Gastrocnemius medialis (tissue), 4 donors: ENCODE measurements around the gene DNAJB13. TPM values are rescaled to one million over a fixed set of nuclear protein-coding genes. Genes with fewer than 3 reads are reported as not detected.
A peak's percentile ranks its signal among the peaks of the same experiment; 100 is the strongest.

ENCODE experiments used
- ATAC-seq, 2 donors: fragments of 150-250 bp; one replicate each; pipeline ENCODE4 v1.9.1; 2016
- DNase-seq, 2 donors: peaks; one replicate each; pipeline ENCODE4 v3.0.0-alpha.2; 2019
- H3K27ac ChIP-seq, 4 donors: fragments of 200-600 bp; sonication (generic); 1 replicate in 1 of 4; 2 replicates in 3 of 4; pipeline ENCODE4 v1.5.1; 2016 to 2018; ENCODE audit warnings: mild to moderate bottlenecking in 2 of 4, moderate library complexity in 1 of 4
- H3K27me3 ChIP-seq, 3 donors: fragments of 200-600 bp; sonication (generic) in 2 of 3; 1 replicate in 1 of 3; 2 replicates in 2 of 3; pipeline versions ENCODE4 v1.5.1 to v1.6.0; 2016 to 2019; ENCODE audit warnings: mild to moderate bottlenecking in 1 of 3, moderate library complexity in 1 of 3
- H3K36me3 ChIP-seq, 2 donors: fragments of 200-600 bp; sonication (generic) in 1 of 2; one replicate each; pipeline ENCODE4 v1.5.1; 2017 to 2018
- H3K4me1 ChIP-seq, 2 donors: fragments of 200-600 bp; sonication (generic) in 1 of 2; one replicate each; pipeline ENCODE4 v1.5.1; 2016 to 2017; ENCODE audit warnings: mild to moderate bottlenecking in 2 of 2
- H3K4me3 ChIP-seq, 4 donors: fragments of 200-600 bp; sonication (generic) in 3 of 4; 1 replicate in 1 of 4; 2 replicates in 3 of 4; pipeline ENCODE4 v1.5.1; 2016 to 2019; ENCODE audit warnings: mild to moderate bottlenecking in 2 of 4
- H3K9me3 ChIP-seq, 3 donors: fragments of 200-600 bp; sonication (generic) in 2 of 3; 1 replicate in 1 of 3; 2 replicates in 2 of 3; pipeline ENCODE4 v1.5.1; 2016 to 2019
- POLR2A ChIP-seq, 2 donors: fragments of 450-650 bp; IDR thresholded peaks; one replicate each; pipeline ENCODE4 v1.6.1; 2017; ENCODE audit warnings: antibody characterized with exemption in 2 of 2, mild to moderate bottlenecking in 2 of 2, moderate library complexity in 2 of 2
- in situ Hi-C, 4 donors: fragments of 200-750 bp; cut with MboI; loops; one replicate each; pipeline versions ENCODE4 v1.15.0 to v1.8.0; 2017; ENCODE audit warnings: low sequenced_read_pairs in 4 of 4
- intact Hi-C: fragments of 100-400 bp; cut with DNase I; formaldehyde crosslinking; loops from one replicate; pipeline ENCODE4 v1.15.1; 2023; ENCODE audit warnings: low total_unique reads
- total RNA-seq, 4 donors: library from RNA; depleted of rRNA; stranded (reverse); fragments of >200 nt; gene quantifications; one replicate each; pipeline versions ENCODE4 v1.1.0 to v1.2.3, GENCODE V29; 2016
- TF ChIP-seq, protein P1 (sequence below), 5 experiments: fragments of 450-650 bp in 3 of 5; fragments of 200-600 bp in 2 of 5; sonication (generic) in 2 of 5; IDR thresholded peaks in 4 of 5; conservative IDR thresholded peaks in 1 of 5; 1 replicate in 4 of 5; 2 replicates in 1 of 5; pipeline ENCODE4 v1.5.1; 2016 to 2019; ENCODE audit warnings: antibody characterized with exemption in 5 of 5, mild to moderate bottlenecking in 3 of 5, moderate library complexity in 3 of 5

DNAJB13 gene
- total RNA-seq, 4 donors from 2014 or later: not detected

DNA sequence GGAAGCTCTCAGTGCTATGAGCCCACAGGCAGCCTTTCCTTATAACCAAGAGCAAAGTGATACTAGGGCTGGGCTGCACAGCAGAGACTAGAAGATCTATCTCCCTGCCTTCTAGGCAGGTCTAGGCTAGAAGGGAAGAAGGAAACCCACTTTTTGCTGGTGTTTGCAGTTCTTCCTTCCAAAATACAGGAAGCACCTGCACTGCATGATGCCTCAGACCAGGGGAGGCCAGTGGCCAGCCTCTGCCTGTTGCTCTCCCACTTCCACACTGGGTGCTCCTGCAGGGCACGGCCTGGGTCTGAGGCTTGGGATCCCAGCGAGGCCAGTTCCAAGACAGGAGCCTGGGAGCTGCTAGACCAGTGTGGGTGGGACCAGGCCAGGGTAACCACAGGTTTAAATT is 64.1 kb downstream of the DNAJB13 start:
- no peaks in the 10 kb centered on the region for H3K36me3 ChIP-seq
- no peak overlapping the region for H3K4me3 ChIP-seq

DNA sequence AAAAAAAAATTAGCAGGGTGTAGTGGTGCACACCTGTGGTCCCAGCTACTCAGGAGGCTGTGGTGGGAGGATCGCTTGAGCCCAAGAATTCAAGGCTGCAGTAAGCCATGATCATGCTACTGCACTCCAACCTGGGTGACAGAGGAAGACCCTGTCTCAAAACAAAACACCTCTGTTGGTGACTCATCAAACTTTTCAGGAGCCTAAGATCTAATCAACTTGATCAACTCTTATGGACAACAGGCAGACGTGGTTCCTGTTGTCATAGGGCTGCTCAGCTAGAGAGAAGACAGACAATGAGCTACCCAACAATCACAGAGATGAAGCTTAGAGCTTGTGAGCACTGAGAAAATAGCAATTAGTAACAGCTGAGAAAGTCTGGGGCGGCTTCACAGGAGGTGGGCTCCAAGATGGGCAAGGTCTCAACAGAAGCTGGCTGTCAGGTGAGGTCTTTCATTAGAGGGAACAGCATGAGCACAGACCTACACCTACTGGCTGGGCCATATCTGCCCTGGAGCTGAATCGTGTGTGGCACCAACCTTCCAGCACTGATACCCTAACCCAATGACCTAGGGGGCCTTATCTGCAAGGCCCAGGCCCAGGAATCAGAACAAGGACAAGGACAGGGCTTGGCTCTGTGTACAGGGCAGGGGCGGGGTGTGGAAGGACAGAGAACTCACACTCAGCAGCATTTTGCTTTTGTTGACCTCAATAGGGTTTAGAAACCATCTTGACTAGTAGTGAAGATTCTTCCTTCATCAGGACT is 65.3 kb downstream of the DNAJB13 start:
- intact Hi-C loops (loop anchor here (5.0 to 10.0 kb wide), 2 partner anchors 156 to 631 kb away; partner anchors contain the start of genes C2CD3 and PPME1), in situ Hi-C loops (no loop called here)
- Histone ChIP-seq H3K9me3 (no peaks in the 10 kb centered on the region), H3K36me3 (no peaks in the 10 kb centered on the region), H3K27ac (peak overlapping the region; percentile 88 to 99 (median 92)), H3K4me3 (no peak overlapping the region), H3K27me3 (no peaks in the 10 kb centered on the region), H3K4me1 (peaks cover 47% of the 10 kb centered on the region in 2 donors)
- no peak for DNase-seq
- TF ChIP-seq, protein P1, sequence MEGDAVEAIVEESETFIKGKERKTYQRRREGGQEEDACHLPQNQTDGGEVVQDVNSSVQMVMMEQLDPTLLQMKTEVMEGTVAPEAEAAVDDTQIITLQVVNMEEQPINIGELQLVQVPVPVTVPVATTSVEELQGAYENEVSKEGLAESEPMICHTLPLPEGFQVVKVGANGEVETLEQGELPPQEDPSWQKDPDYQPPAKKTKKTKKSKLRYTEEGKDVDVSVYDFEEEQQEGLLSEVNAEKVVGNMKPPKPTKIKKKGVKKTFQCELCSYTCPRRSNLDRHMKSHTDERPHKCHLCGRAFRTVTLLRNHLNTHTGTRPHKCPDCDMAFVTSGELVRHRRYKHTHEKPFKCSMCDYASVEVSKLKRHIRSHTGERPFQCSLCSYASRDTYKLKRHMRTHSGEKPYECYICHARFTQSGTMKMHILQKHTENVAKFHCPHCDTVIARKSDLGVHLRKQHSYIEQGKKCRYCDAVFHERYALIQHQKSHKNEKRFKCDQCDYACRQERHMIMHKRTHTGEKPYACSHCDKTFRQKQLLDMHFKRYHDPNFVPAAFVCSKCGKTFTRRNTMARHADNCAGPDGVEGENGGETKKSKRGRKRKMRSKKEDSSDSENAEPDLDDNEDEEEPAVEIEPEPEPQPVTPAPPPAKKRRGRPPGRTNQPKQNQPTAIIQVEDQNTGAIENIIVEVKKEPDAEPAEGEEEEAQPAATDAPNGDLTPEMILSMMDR (IDR thresholded peaks at IDR 0.05 in 4 of 5, conservative IDR thresholded peaks at IDR 0.05 in 1 of 5): no peak
- no peak for TF ChIP-seq POLR2A (IDR thresholded peaks at IDR 0.05)
- no peak for ATAC-seq

More for the DNA sequence above, 64.1 kb downstream of the DNAJB13 start:
- in situ Hi-C loops (no loop called here), intact Hi-C loops (loop anchor here (5.0 to 10.0 kb wide), 2 partner anchors 157 to 630 kb away; partner anchors contain the start of genes C2CD3 and PPME1)
- Histone ChIP-seq H3K27me3 (no peaks in the 10 kb centered on the region), H3K9me3 (no peaks in the 10 kb centered on the region), H3K4me1 (peaks cover 51 to 52% of the 10 kb centered on the region in 2 donors), H3K27ac (peak overlapping the region in 1 of 4 donors; percentile 99)
- no peak for TF ChIP-seq POLR2A (IDR thresholded peaks at IDR 0.05)
- TF ChIP-seq, protein P1 (IDR thresholded peaks at IDR 0.05 in 4 of 5, conservative IDR thresholded peaks at IDR 0.05 in 1 of 5): no peak
- ATAC-seq: no peak
- DNase-seq: no peak

DNA sequence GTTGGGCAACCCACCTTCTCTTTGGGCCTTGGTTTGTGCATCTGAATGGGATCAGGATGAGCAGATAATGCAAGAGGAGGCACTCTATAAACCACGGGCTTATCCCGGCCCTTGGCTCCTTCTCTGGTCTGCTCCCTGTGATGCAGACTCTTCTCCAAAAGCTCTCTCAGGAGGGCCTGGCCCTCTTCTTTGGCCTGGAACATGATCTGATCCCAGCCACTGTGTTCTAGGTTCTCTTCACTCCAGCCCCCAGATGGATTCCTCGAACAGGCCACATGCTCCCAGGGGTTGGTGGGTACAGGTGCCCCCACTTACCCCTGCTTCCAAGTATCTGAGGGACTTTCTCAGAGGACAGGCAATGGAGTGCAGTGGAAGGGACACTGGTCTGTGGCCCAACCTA is 66.8 kb downstream of the DNAJB13 start:
- H3K4me3 ChIP-seq: peak overlapping the region in 1 of 4 donors; percentile 34
- intact Hi-C loops (loop anchor here (1.0 to 10.0 kb wide), 5 partner anchors 8 to 633 kb away; partner anchors contain the start of genes C2CD3, PPME1, UCP2 and UCP3), in situ Hi-C loops (no loop called here)

DNA sequence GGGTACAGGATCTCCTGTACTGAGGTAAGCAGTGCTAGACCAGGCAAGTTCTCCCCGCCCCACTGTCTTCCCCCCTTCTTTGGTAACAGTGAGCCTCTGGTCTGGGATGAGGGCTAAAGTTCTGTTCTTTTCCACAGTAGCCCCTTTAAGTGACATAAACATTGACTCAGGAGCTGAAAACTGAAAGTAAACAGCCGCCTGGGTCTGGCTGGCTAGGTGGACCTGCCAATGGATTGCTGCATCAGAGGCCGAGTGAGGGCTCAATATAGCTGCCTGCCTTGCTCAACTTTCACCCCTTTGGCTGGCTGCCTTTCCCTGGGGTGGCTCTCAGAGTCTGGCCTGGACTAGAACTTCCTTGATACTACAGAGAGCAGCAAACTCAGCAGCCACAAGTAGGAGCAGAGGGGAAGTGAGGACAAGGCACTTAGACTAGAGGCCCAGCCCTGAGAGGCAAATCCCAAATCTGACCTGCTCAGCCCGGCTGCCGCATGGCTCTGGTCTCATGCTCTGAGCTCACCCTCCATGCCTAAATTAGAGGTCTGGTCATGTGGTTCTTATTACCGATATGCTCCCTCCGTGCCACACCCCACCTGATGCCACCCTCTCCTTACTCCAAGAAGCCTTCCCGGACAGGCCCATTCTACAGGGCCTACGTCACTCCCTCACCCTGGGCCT is 67.6 kb downstream of the DNAJB13 start:
- intact Hi-C loops (loop anchor here (1.0 to 10.0 kb wide), 5 partner anchors 9 to 634 kb away; partner anchors contain the start of genes C2CD3, PPME1, UCP2 and UCP3), in situ Hi-C loops (no loop called here)
- peak; percentile 85 to 89 for ATAC-seq
- Histone ChIP-seq H3K27ac (peak overlapping the region; percentile 88 to 99 (median 92)), H3K4me1 (peaks cover 34 to 37% of the 10 kb centered on the region in 2 donors), H3K27me3 (no peaks in the 10 kb centered on the region), H3K9me3 (no peaks in the 10 kb centered on the region), H3K36me3 (no peaks in the 10 kb centered on the region), H3K4me3 (peak overlapping the region; percentile 9 to 34 (median 22))
- peak; percentile 94 to 99 for DNase-seq
- TF ChIP-seq, protein P1 (IDR thresholded peaks at IDR 0.05 in 4 of 5, conservative IDR thresholded peaks at IDR 0.05 in 1 of 5): no peak
- peak; percentile 59 to 68 for TF ChIP-seq POLR2A (IDR thresholded peaks at IDR 0.05)

More for the DNA sequence above, 66.8 kb downstream of the DNAJB13 start:
- Histone ChIP-seq H3K27me3 (no peaks in the 10 kb centered on the region), H3K27ac (peak overlapping the region; percentile 88 to 99 (median 92)), H3K9me3 (no peaks in the 10 kb centered on the region), H3K36me3 (no peaks in the 10 kb centered on the region), H3K4me1 (peaks cover 34 to 37% of the 10 kb centered on the region in 2 donors)
- ATAC-seq (no peak), DNase-seq (no peak)
- TF ChIP-seq, protein P1 (IDR thresholded peaks at IDR 0.05 in 4 of 5, conservative IDR thresholded peaks at IDR 0.05 in 1 of 5): no peak
- no peak for TF ChIP-seq POLR2A (IDR thresholded peaks at IDR 0.05)
